Activated naive CD8-positive, alpha-beta T cell treated with anti-CD3 and anti-CD28 coated beads, Interleukin-2, amount 50 U/mL, for 24 hours (primary cell): ENCODE measurements around the gene ANO9.

Source experiments
- ATAC-seq: fragments of 150-1000 bp; cut with Tn5 transposase; one replicate; pipeline ENCODE4 v1.10.0; 2021
- DNase-seq: peaks from one replicate; pipeline ENCODE4 v3.0.0; 2021
- H3K27ac Mint-ChIP-seq: one replicate; pipeline ENCODE4 v1.8.0; 2021; ENCODE audit warnings: mild to moderate bottlenecking, mixed read lengths
- H3K27me3 Mint-ChIP-seq: one replicate; pipeline ENCODE4 v1.8.0; 2021; ENCODE audit warnings: mixed read lengths
- H3K36me3 Mint-ChIP-seq: one replicate; pipeline ENCODE4 v1.8.0; 2021; ENCODE audit warnings: low read depth, mixed read lengths
- H3K4me1 Mint-ChIP-seq: one replicate; pipeline ENCODE4 v1.8.0; 2021; ENCODE audit warnings: mixed read lengths
- H3K4me3 Mint-ChIP-seq: one replicate; pipeline ENCODE4 v1.8.0; 2021; ENCODE audit warnings: mild to moderate bottlenecking, moderate library complexity, mixed read lengths
- H3K9me3 Mint-ChIP-seq: one replicate; pipeline ENCODE4 v1.8.0; 2021; ENCODE audit warnings: mixed read lengths

The ANO9 gene

GRCh38 chr11:462107-462890 lies 20.5 kb upstream of the ANO9 start:
- ATAC-seq (no peak), DNase-seq (no peak)
- peaks cover 9% of the 10 kb centered on the region for H3K36me3 Mint-ChIP-seq
- H3K27me3 Mint-ChIP-seq, result no peaks in the 10 kb centered on the region
- H3K4me3 Mint-ChIP-seq, result no peak overlapping the region
- H3K9me3 Mint-ChIP-seq, result no peaks in the 10 kb centered on the region
- H3K4me1 Mint-ChIP-seq, result peaks cover 7% of the 10 kb centered on the region
- H3K27ac Mint-ChIP-seq, result no peak overlapping the region

GRCh38 chr11:461626-462025 lies 19.8 kb upstream of the ANO9 start:
- Mint-ChIP-seq H3K4me1 (peaks cover 14% of the 10 kb centered on the region), H3K27me3 (no peaks in the 10 kb centered on the region), H3K4me3 (no peak overlapping the region), H3K36me3 (peaks cover 13% of the 10 kb centered on the region), H3K9me3 (no peaks in the 10 kb centered on the region), H3K27ac (no peak overlapping the region)
- no peak for DNase-seq
- ATAC-seq, result no peak

GRCh38 chr11:460331-461199 lies 18.8 kb upstream of the ANO9 start:
- Mint-ChIP-seq H3K4me1 (peaks cover 21% of the 10 kb centered on the region), H3K36me3 (peaks cover 16% of the 10 kb centered on the region), H3K27me3 (no peaks in the 10 kb centered on the region), H3K9me3 (no peaks in the 10 kb centered on the region), H3K4me3 (no peak overlapping the region), H3K27ac (no peak overlapping the region)
- ATAC-seq (no peak), DNase-seq (no peak)

- Mint-ChIP-seq H3K4me1 (peaks cover 22% of the 10 kb centered on the region), H3K36me3 (peaks cover 16% of the 10 kb centered on the region), H3K27ac (no peak overlapping the region), H3K27me3 (no peaks in the 10 kb centered on the region), H3K4me3 (no peak overlapping the region), H3K9me3 (no peaks in the 10 kb centered on the region)
- DNase-seq (no peak), ATAC-seq (no peak)
Measured at GRCh38 chr11:459511-460220, 17.9 kb upstream of the ANO9 start.

GRCh38 chr11:457111-457760 lies 15.4 kb upstream of the ANO9 start:
- Mint-ChIP-seq H3K4me1 (peaks cover 26% of the 10 kb centered on the region), H3K27me3 (no peaks in the 10 kb centered on the region), H3K4me3 (peak overlapping the region; percentile 46), H3K9me3 (no peaks in the 10 kb centered on the region), H3K27ac (peak overlapping the region; percentile 73), H3K36me3 (peaks cover 27% of the 10 kb centered on the region)
- ATAC-seq (no peak), DNase-seq (no peak)

GRCh38 chr11:456533-456932 lies 14.7 kb upstream of the ANO9 start:
- peak overlapping the region; percentile 46 for H3K4me3 Mint-ChIP-seq

GRCh38 chr11:455566-456147 lies 13.8 kb upstream of the ANO9 start:
- peak overlapping the region; percentile 4 for H3K27ac Mint-ChIP-seq

More at GRCh38 chr11:456533-456932, 14.7 kb upstream of the ANO9 start:
- H3K36me3 Mint-ChIP-seq, result peaks cover 27% of the 10 kb centered on the region
- peak overlapping the region; percentile 73 for H3K27ac Mint-ChIP-seq
- no peaks in the 10 kb centered on the region for H3K27me3 Mint-ChIP-seq
- H3K9me3 Mint-ChIP-seq, result no peaks in the 10 kb centered on the region
- ATAC-seq (peak; percentile 90), DNase-seq (peak; percentile 42)
- H3K4me1 Mint-ChIP-seq, result peaks cover 29% of the 10 kb centered on the region

GRCh38 chr11:454801-455565 lies 13.2 kb upstream of the ANO9 start:
- no peak overlapping the region for H3K27ac Mint-ChIP-seq
- H3K4me3 Mint-ChIP-seq, result no peak overlapping the region
- H3K4me1 Mint-ChIP-seq, result peaks cover 37% of the 10 kb centered on the region
- DNase-seq (no peak), ATAC-seq (no peak)
- H3K27me3 Mint-ChIP-seq, result no peaks in the 10 kb centered on the region
- peaks cover 25% of the 10 kb centered on the region for H3K36me3 Mint-ChIP-seq
- H3K9me3 Mint-ChIP-seq, result no peaks in the 10 kb centered on the region

More at GRCh38 chr11:455566-456147, 13.8 kb upstream of the ANO9 start:
- peaks cover 27% of the 10 kb centered on the region for H3K36me3 Mint-ChIP-seq
- H3K27me3 Mint-ChIP-seq, result no peaks in the 10 kb centered on the region
- ATAC-seq (no peak), DNase-seq (no peak)
- H3K4me1 Mint-ChIP-seq, result peaks cover 36% of the 10 kb centered on the region
- no peaks in the 10 kb centered on the region for H3K9me3 Mint-ChIP-seq
- H3K4me3 Mint-ChIP-seq, result no peak overlapping the region

- Mint-ChIP-seq H3K27me3 (no peaks in the 10 kb centered on the region), H3K36me3 (peaks cover 25% of the 10 kb centered on the region), H3K4me3 (no peak overlapping the region), H3K27ac (no peak overlapping the region), H3K9me3 (no peaks in the 10 kb centered on the region), H3K4me1 (peaks cover 46% of the 10 kb centered on the region)
- ATAC-seq (no peak), DNase-seq (no peak)
Measured at GRCh38 chr11:454043-454442, 12.2 kb upstream of the ANO9 start.

GRCh38 chr11:453564-453963 lies 11.8 kb upstream of the ANO9 start:
- DNase-seq (no peak), ATAC-seq (no peak)
- peaks cover 25% of the 10 kb centered on the region for H3K36me3 Mint-ChIP-seq
- H3K27me3 Mint-ChIP-seq, result no peaks in the 10 kb centered on the region
- no peak overlapping the region for H3K4me3 Mint-ChIP-seq
- H3K27ac Mint-ChIP-seq, result no peak overlapping the region
- peaks cover 50% of the 10 kb centered on the region for H3K4me1 Mint-ChIP-seq
- H3K9me3 Mint-ChIP-seq, result no peaks in the 10 kb centered on the region

GRCh38 chr11:452916-453527 lies 11.2 kb upstream of the ANO9 start:
- H3K4me1 Mint-ChIP-seq, result peaks cover 52% of the 10 kb centered on the region

GRCh38 chr11:452203-452744 lies 10.5 kb upstream of the ANO9 start:
- Mint-ChIP-seq H3K36me3 (peaks cover 22% of the 10 kb centered on the region), H3K27me3 (no peaks in the 10 kb centered on the region), H3K4me3 (no peak overlapping the region), H3K4me1 (peaks cover 45% of the 10 kb centered on the region), H3K27ac (no peak overlapping the region), H3K9me3 (no peaks in the 10 kb centered on the region)
- ATAC-seq (no peak), DNase-seq (no peak)

More at GRCh38 chr11:452916-453527, 11.2 kb upstream of the ANO9 start:
- DNase-seq (no peak), ATAC-seq (no peak)
- Mint-ChIP-seq H3K36me3 (peaks cover 25% of the 10 kb centered on the region), H3K4me3 (no peak overlapping the region), H3K9me3 (no peaks in the 10 kb centered on the region), H3K27me3 (no peaks in the 10 kb centered on the region), H3K27ac (no peak overlapping the region)

- no peak for ATAC-seq
- no peak for DNase-seq
- Mint-ChIP-seq H3K27me3 (no peaks in the 10 kb centered on the region), H3K36me3 (peaks cover 18% of the 10 kb centered on the region), H3K4me1 (peaks cover 41% of the 10 kb centered on the region), H3K4me3 (peak overlapping the region; percentile 95), H3K9me3 (no peaks in the 10 kb centered on the region), H3K27ac (no peak overlapping the region)
Measured at GRCh38 chr11:451738-452137, 9.9 kb upstream of the ANO9 start.
